HCT116 (cell line): ENCODE data around the gene SH3GL2. TPM values are rescaled to one million over a fixed set of nuclear protein-coding genes. Genes with fewer than 3 reads are reported as not detected.

Source experiments
- ATAC-seq: fragments of 200-7000 bp; cut with Tn5 transposase; 2 replicates; pipeline ENCODE4 v1.9.1; 2020; ENCODE audit warnings: mild to moderate bottlenecking, moderate library complexity
- BruUV-seq: library from RNA; stranded (reverse); fragments of 400-500 nt; replicated peaks from 2 replicates; lab custom pipeline; 2021; lab: Mats Ljungman, UMichigan
- CTCF ChIA-PET: fragments of 300-600 bp; sonication (Branson Sonifier 250); formaldehyde crosslinking; loops from one replicate; lab custom pipeline; 2021; ENCODE audit warnings: antibody characterized with exemption; lab: Charles Lee
- POLR2A ChIA-PET: fragments of 300-600, 350-600 bp; sonication (Branson Sonifier 250); formaldehyde crosslinking; loops from one replicate; lab custom pipeline; 2021; ENCODE audit warnings: antibody characterized with exemption; lab: Charles Lee
- RAD21 ChIA-PET, 2 experiments: fragments of 300-600 bp; sonication (Branson Sonifier 250); formaldehyde crosslinking; loops; one replicate each; lab custom pipeline; 2023; ENCODE audit warnings: low total read pairs in 2 of 2; ENCODE audit not compliant: uncharacterized antibody in 2 of 2, unreplicated experiment in 2 of 2, low non-redundant PET in 1 of 2; lab: Charles Lee
- DNase-seq: peaks from one replicate; pipeline ENCODE4 v3.0.0-alpha.2; 2010; ENCODE audit warnings: low read depth, low spot score
- H2AFZ ChIP-seq: fragments of 200-600 bp; shearing (Covaris generic), sonication (generic); 2 replicates; pipeline ENCODE4 v1.6.1; 2017; ENCODE audit warnings: low read depth, mixed run types, mixed read lengths, antibody characterized with exemption, low read length; ENCODE audit not compliant: poor library complexity, severe bottlenecking
- H3K27ac ChIP-seq: 2 replicates; pipeline ENCODE4 v1.5.1; 2012; ENCODE audit warnings: low read depth, low read length
- H3K27me3 ChIP-seq: fragments of 200-600 bp; sonication (generic); 2 replicates; pipeline ENCODE4 v1.6.1; 2016; ENCODE audit warnings: mixed run types, low read length, mixed read lengths; ENCODE audit not compliant: insufficient read depth
- H3K36me3 ChIP-seq, 2 experiments: fragments of 200-500 bp in 1 of 2; fragments of 200-600 bp in 1 of 2; sonication (Bioruptor generic) in 1 of 2; sonication (generic) in 1 of 2; 2 replicates each; pipeline versions ENCODE4 v1.5.1 to v1.6.1; 2014 to 2016; ENCODE audit warnings: low read length in 2 of 2, inconsistent platforms in 1 of 2, mixed read lengths in 1 of 2, mixed run types in 1 of 2; ENCODE audit not compliant: insufficient read depth in 2 of 2, control insufficient read depth in 1 of 2
- H3K4me1 ChIP-seq, 2 experiments: fragments of 200-600 bp in 1 of 2; sonication (generic) in 1 of 2; 2 replicates each; pipeline versions ENCODE4 v1.5.1 to v1.6.1; 2012 to 2017; ENCODE audit warnings: low read length in 2 of 2, inconsistent platforms in 1 of 2, mild to moderate bottlenecking in 1 of 2, mixed read lengths in 1 of 2, mixed run types in 1 of 2, moderate library complexity in 1 of 2; ENCODE audit not compliant: insufficient read depth in 2 of 2, control insufficient read depth in 1 of 2
- H3K4me2 ChIP-seq: fragments of 200-600 bp; sonication (generic); 2 replicates; pipeline ENCODE4 v1.6.1; 2017; ENCODE audit warnings: mixed run types, low read length, mixed read lengths
- H3K4me3 ChIP-seq, 2 experiments: fragments of 200-600 bp in 1 of 2; sonication (generic) in 1 of 2; replicated peaks in 1 of 2; 2 replicates each; pipeline ENCODE4 v1.5.1; 2011 to 2016; ENCODE audit warnings: low read length in 2 of 2, control low read depth in 1 of 2, low read depth in 1 of 2, mild to moderate bottlenecking in 1 of 2, mixed read lengths in 1 of 2, mixed run types in 1 of 2
- H3K79me2 ChIP-seq: fragments of 200-600 bp; sonication (generic); 2 replicates; pipeline ENCODE4 v1.6.1; 2017; ENCODE audit warnings: mild to moderate bottlenecking, mixed run types, low read length, moderate library complexity, mixed read lengths; ENCODE audit not compliant: insufficient read depth
- H3K9ac ChIP-seq: fragments of 200-600 bp; sonication (generic); 2 replicates; pipeline ENCODE4 v1.6.1; 2016; ENCODE audit warnings: low read length, mixed read lengths
- H3K9me2 ChIP-seq: fragments of 200-600 bp; sonication (generic), shearing (Covaris generic); 2 replicates; pipeline ENCODE4 v1.6.1; 2017; ENCODE audit warnings: mixed run types, mild to moderate bottlenecking, moderate library complexity; ENCODE audit not compliant: insufficient read depth
- H3K9me3 ChIP-seq, 2 experiments: fragments of 200-500 bp in 1 of 2; fragments of 200-600 bp in 1 of 2; sonication (Bioruptor generic) in 1 of 2; sonication (generic) in 1 of 2; 2 replicates each; pipeline ENCODE4 v1.6.1; 2014 to 2017; ENCODE audit warnings: low read length in 2 of 2, mixed read lengths in 2 of 2, inconsistent platforms in 1 of 2, low read depth in 1 of 2, mild to moderate bottlenecking in 1 of 2, mixed run types in 1 of 2, moderate library complexity in 1 of 2; ENCODE audit not compliant: control insufficient read depth in 1 of 2, insufficient read depth in 1 of 2
- H4K20me1 ChIP-seq: fragments of 200-600 bp; sonication (generic), shearing (Covaris generic); 2 replicates; pipeline ENCODE4 v1.6.1; 2017; ENCODE audit warnings: mixed run types, mild to moderate bottlenecking, moderate library complexity; ENCODE audit not compliant: insufficient read depth
- CBX3 ChIP-seq: IDR thresholded peaks from 2 replicates; pipeline ENCODE4 v1.6.1; 2012; ENCODE audit warnings: low read depth
- EZH2phosphoT487 ChIP-seq: fragments of 200-600 bp; IDR thresholded peaks from 2 replicates; pipeline ENCODE4 v1.6.1; 2018; ENCODE audit warnings: antibody characterized with exemption, borderline replicate concordance
- FOSL1 ChIP-seq: IDR thresholded peaks from 2 replicates; pipeline ENCODE4 v1.6.1; 2012; ENCODE audit warnings: low read depth
- JUND ChIP-seq: IDR thresholded peaks from 2 replicates; pipeline ENCODE4 v1.6.1; 2012
- POLR2A ChIP-seq: IDR thresholded peaks from 2 replicates; pipeline ENCODE4 v1.7.0; 2011; ENCODE audit warnings: borderline replicate concordance; ENCODE audit not compliant: insufficient read depth, insufficient read length; ENCODE audit errors: extremely low read depth
- RAD21 ChIP-seq: IDR thresholded peaks from 2 replicates; pipeline ENCODE4 v1.6.1; 2012; ENCODE audit warnings: low read depth, mild to moderate bottlenecking
- SP1 ChIP-seq: IDR thresholded peaks from 2 replicates; pipeline ENCODE4 v1.6.1; 2012; ENCODE audit warnings: low read depth
- TCF7L2 ChIP-seq: IDR thresholded peaks from 2 replicates; pipeline ENCODE4 v1.7.0; 2011; ENCODE audit warnings: borderline replicate concordance, inconsistent platforms; ENCODE audit not compliant: insufficient read depth, insufficient read length; ENCODE audit errors: extremely low read depth
- YY1 ChIP-seq: IDR thresholded peaks from 2 replicates; pipeline ENCODE4 v1.6.1; 2011; ENCODE audit warnings: low read length, low read depth, moderate library complexity, mild to moderate bottlenecking; ENCODE audit not compliant: insufficient replicate concordance; ENCODE audit errors: extremely low read depth
- ZFX ChIP-seq: fragments of 450-650 bp; IDR thresholded peaks from 2 replicates; pipeline ENCODE4 v1.6.1; 2017
- intact Hi-C: fragments of 100-400 bp; cut with micrococcal nuclease; formaldehyde crosslinking; loops from 2 replicates; pipeline ENCODE4 v1.10.0; 2022
- total RNA-seq: library from RNA; stranded (reverse); gene quantifications from one replicate; pipeline ENCODE4 v1.2.1, GENCODE V29; 2021; ENCODE audit not compliant: unreplicated experiment
- TF ChIP-seq, protein P1 (sequence below): IDR thresholded peaks from 2 replicates; pipeline ENCODE4 v1.6.1; 2012; ENCODE audit warnings: low read depth
- TF ChIP-seq, protein P2 (sequence below): IDR thresholded peaks from 2 replicates; pipeline ENCODE4 v1.6.1; 2012

Gene SH3GL2
- total RNA-seq, 1 experiment from 2014 or later = not detected

DNA sequence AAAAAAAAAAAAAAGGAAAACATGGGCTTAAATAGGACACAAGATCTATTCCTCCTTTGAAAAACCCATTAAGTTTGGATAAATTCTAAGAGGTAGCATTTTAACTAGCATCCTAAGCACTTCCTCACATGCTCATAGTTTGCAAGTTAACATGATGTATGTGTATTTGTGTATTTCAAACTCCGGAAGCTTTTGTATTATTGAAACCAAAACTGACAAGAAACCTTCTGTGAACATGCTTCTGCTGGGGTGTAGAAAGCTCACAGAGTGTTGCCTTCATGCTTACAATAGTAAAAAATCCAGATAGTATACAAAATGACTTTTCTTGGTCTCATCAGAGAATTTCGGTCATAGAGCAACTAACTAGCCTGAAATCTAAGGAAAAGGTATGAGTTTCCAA lies 103.8 kb downstream of the SH3GL2 start:
- H4K20me1 ChIP-seq = no peaks in the 10 kb centered on the region
- ChIA-PET RAD21 (no interaction called here), CTCF (no interaction called here), POLR2A (no interaction called here)
- no peak overlapping the region for H2AFZ ChIP-seq
- no peak for DNase-seq
- peaks cover 0 to 2% of the 10 kb centered on the region in 2 experiments; a peak in 1 of 4 replicates for H3K9me3 ChIP-seq
- no peak overlapping the region for H3K9ac ChIP-seq
- H3K4me3 ChIP-seq = no peak overlapping the region
- no TSS peak for BruUV-seq
- no peaks in the 10 kb centered on the region for H3K36me3 ChIP-seq
- no peaks in the 10 kb centered on the region for H3K27me3 ChIP-seq
- no peak overlapping the region for H3K4me2 ChIP-seq
- H3K9me2 ChIP-seq = no peaks in the 10 kb centered on the region
- intact Hi-C loops = no loop called here
- no peak overlapping the region for H3K27ac ChIP-seq
- no peaks in the 10 kb centered on the region for H3K79me2 ChIP-seq
- ATAC-seq = no peak
- TF ChIP-seq POLR2A = no peak
- no peak for TF ChIP-seq CBX3
- TF ChIP-seq ZFX = no peak
- TF ChIP-seq, protein P1, sequence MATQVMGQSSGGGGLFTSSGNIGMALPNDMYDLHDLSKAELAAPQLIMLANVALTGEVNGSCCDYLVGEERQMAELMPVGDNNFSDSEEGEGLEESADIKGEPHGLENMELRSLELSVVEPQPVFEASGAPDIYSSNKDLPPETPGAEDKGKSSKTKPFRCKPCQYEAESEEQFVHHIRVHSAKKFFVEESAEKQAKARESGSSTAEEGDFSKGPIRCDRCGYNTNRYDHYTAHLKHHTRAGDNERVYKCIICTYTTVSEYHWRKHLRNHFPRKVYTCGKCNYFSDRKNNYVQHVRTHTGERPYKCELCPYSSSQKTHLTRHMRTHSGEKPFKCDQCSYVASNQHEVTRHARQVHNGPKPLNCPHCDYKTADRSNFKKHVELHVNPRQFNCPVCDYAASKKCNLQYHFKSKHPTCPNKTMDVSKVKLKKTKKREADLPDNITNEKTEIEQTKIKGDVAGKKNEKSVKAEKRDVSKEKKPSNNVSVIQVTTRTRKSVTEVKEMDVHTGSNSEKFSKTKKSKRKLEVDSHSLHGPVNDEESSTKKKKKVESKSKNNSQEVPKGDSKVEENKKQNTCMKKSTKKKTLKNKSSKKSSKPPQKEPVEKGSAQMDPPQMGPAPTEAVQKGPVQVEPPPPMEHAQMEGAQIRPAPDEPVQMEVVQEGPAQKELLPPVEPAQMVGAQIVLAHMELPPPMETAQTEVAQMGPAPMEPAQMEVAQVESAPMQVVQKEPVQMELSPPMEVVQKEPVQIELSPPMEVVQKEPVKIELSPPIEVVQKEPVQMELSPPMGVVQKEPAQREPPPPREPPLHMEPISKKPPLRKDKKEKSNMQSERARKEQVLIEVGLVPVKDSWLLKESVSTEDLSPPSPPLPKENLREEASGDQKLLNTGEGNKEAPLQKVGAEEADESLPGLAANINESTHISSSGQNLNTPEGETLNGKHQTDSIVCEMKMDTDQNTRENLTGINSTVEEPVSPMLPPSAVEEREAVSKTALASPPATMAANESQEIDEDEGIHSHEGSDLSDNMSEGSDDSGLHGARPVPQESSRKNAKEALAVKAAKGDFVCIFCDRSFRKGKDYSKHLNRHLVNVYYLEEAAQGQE = no peak
- TF ChIP-seq TCF7L2 = no peak
- H3K4me1 ChIP-seq = no peaks in the 10 kb centered on the region

DNA sequence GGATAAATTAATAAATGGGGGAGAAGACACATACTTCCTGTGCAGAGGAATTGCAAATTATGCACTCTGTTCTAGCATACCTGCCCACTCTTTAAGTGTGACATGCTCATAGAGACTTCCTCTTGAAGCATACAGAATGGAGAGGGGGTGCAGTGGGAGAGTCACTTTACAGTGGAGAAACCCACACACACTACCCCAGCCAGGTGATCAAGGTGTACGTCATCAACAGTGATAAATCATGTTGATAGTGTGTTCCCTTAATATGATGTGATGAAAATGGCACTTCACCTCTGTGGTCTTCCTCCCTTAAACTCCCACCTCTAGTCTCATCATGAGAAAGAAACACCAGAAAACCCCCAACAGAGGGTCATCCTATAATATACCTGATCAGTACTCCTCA lies 110.0 kb downstream of the SH3GL2 start:
- H3K4me1 ChIP-seq = no peaks in the 10 kb centered on the region
- TF ChIP-seq, protein P2, sequence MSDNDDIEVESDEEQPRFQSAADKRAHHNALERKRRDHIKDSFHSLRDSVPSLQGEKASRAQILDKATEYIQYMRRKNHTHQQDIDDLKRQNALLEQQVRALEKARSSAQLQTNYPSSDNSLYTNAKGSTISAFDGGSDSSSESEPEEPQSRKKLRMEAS = no peak
- TF ChIP-seq YY1 (no peak), POLR2A (no peak), EZH2phosphoT487 (no peak), FOSL1 (no peak), SP1 (no peak), RAD21 (no peak), JUND (no peak)
- ATAC-seq (no peak), DNase-seq (no peak)
- ChIA-PET RAD21 (no interaction called here), CTCF (no interaction called here), POLR2A (no interaction called here)
- intact Hi-C loops = no loop called here
- peaks cover 0 to 2% of the 10 kb centered on the region in 2 experiments; a peak in 1 of 4 replicates for H3K9me3 ChIP-seq
- BruUV-seq = no TSS peak
- no peak overlapping the region for H3K4me3 ChIP-seq
- no peak overlapping the region for H3K9ac ChIP-seq
- H3K4me2 ChIP-seq = no peak overlapping the region
- H3K36me3 ChIP-seq = no peaks in the 10 kb centered on the region
- no peak overlapping the region for H2AFZ ChIP-seq
- no peaks in the 10 kb centered on the region for H4K20me1 ChIP-seq
- H3K9me2 ChIP-seq = no peaks in the 10 kb centered on the region
- no peak overlapping the region for H3K27ac ChIP-seq
- H3K79me2 ChIP-seq = no peaks in the 10 kb centered on the region
- no peaks in the 10 kb centered on the region for H3K27me3 ChIP-seq
